ENCODE measurements around the gene ANTKMT. TPM values are rescaled to one million over a fixed set of nuclear protein-coding genes. Genes with fewer than 3 reads are reported as not detected.

Gene ANTKMT
- total and polyA plus RNA-seq, 2 of the 8 experiments (the other 6 are each of a cell fraction or from before 2014, with no cell fraction given), result 26.5 to 26.6 TPM

- no peak overlapping the region for H3K18ac ChIP-seq (ENCODE audit: extremely low read depth, low read length)
Observed at GRCh38 chr16:672851-673250, 48.1 kb upstream of the ANTKMT start.

More at GRCh38 chr16:672851-673250, 48.1 kb upstream of the ANTKMT start:
- peaks cover 12% of the 10 kb centered on the region for H3K23me2 ChIP-seq (ENCODE audit: low read depth, low read length)
- DNase-seq (ENCODE audit: low read depth in 1 of 2, low spot score in 2 of 2) (no peak), FAIRE-seq (no peak)
- H2BK5ac ChIP-seq (ENCODE audit: low read depth, low read length), result no peak overlapping the region
- H2BK12ac ChIP-seq (ENCODE audit: low read depth, low read length), result no peak overlapping the region
- H3K4me2 ChIP-seq (ENCODE audit: insufficient read depth in 1 of 2, low read depth in 2 of 2, low read length in 2 of 2), result no peak overlapping the region
- no peak overlapping the region for H2AK5ac ChIP-seq (ENCODE audit: low read depth, low read length)
- CTCF ChIA-PET (ENCODE audit: partially characterized antibody), result interaction anchor here (1.0 to 12.0 kb wide), 5 partner anchors 12 to 280 kb away, joined by 3 to 75 read pairs (median 5); partner anchors contain the start of genes CIAO3 and WDR24
- H3K27ac ChIP-seq (ENCODE audit: low read depth, low read length), result no peak overlapping the region
- POLR2A ChIA-PET (ENCODE audit: partially characterized antibody), result interaction anchor here (0.7 to 17.4 kb wide), 7 partner anchors 5 to 44 kb away, joined by 3 to 214 read pairs (median 4); partner anchors contain the start of genes JMJD8, RHBDL1, RHOT2 and STUB1
- peaks cover 14 to 44% (median 33%) of the 10 kb centered on the region in 4 experiments for H3K36me3 ChIP-seq (ENCODE audit: control insufficient read depth in 2 of 4, insufficient read depth in 4 of 4, low read length in 3 of 4)
- H4K5ac ChIP-seq (ENCODE audit: insufficient read length, low read depth, low read length), result no peak overlapping the region
- no peak overlapping the region for H3K4me3 ChIP-seq (ENCODE audit: extremely low read depth in 1 of 4, insufficient read depth in 2 of 4, low read depth in 3 of 4, low read length in 4 of 4)
- no peak for TF ChIP-seq GTF2F1 (IDR thresholded peaks at IDR 0.05; ENCODE audit: borderline replicate concordance, low read depth, low read length)
- H2BK15ac ChIP-seq (ENCODE audit: low read length), result no peak overlapping the region
- no peak overlapping the region for H3K23ac ChIP-seq (ENCODE audit: insufficient read length)
- no peak overlapping the region for H3K9ac ChIP-seq (replicated peaks in 1 of 4; ENCODE audit: extremely low read depth in 1 of 4, low read depth in 3 of 4, low read length in 3 of 4)
- no peak overlapping the region for H3K56ac ChIP-seq (replicated peaks; ENCODE audit: insufficient read length, low read depth, low read length)
- no peak overlapping the region for H3K14ac ChIP-seq (ENCODE audit: insufficient read length)
- no peak overlapping the region for H3K4ac ChIP-seq (replicated peaks; ENCODE audit: insufficient read length, low read depth, low read length)
- H3K27me3 ChIP-seq (replicated peaks in 1 of 4; ENCODE audit: control insufficient read depth in 3 of 4, extremely low read depth in 1 of 4, insufficient read depth in 3 of 4, low read length in 3 of 4), result peaks cover 0 to 2% (median 0%) of the 10 kb centered on the region in 4 experiments; a peak in 2 of 7 replicates
- no peak overlapping the region for H4K8ac ChIP-seq (ENCODE audit: extremely low read depth, insufficient read depth, low read length)
- peaks cover 0 to 13% of the 10 kb centered on the region in 2 experiments; a peak in 1 of 4 replicates for H3K79me2 ChIP-seq (ENCODE audit: control insufficient read depth in 1 of 2, insufficient read depth in 2 of 2, low read length in 2 of 2)
- no peak overlapping the region for H2BK120ac ChIP-seq (replicated peaks; ENCODE audit: low read depth, low read length)
- peaks cover 13% of the 10 kb centered on the region for H3K79me1 ChIP-seq (ENCODE audit: low read depth, low read length)
- 95% methylated on average over 21 of the region's 21 CpGs; no CpG with 5 or more reads in 1 of the 2 experiments for WGBS, 2 experiments (ENCODE audit: extremely low coverage in 1 of 2, insufficient coverage in 1 of 2, insufficient read length in 1 of 2, insufficient replicate concordance in 2 of 2, low coverage in 1 of 2, low lambda C conversion rate in 2 of 2, missing lambda C conversion rate in 1 of 2)
- H2AFZ ChIP-seq (ENCODE audit: low read length), result no peak overlapping the region
- H2BK20ac ChIP-seq (ENCODE audit: low read length), result no peak overlapping the region
- H4K20me1 ChIP-seq (replicated peaks in 1 of 2; ENCODE audit: control insufficient read depth in 1 of 2, insufficient read depth in 2 of 2, low read length in 2 of 2), result peaks cover 5 to 27% of the 10 kb centered on the region in 2 experiments
- peaks cover 0 to 29% (median 25%) of the 10 kb centered on the region in 4 experiments; a peak in 6 of 7 replicates for H3K4me1 ChIP-seq (replicated peaks in 1 of 4; ENCODE audit: control insufficient read depth in 3 of 4, insufficient read depth in 4 of 4, low read length in 3 of 4)
- H3K9me3 ChIP-seq (ENCODE audit: insufficient read depth in 2 of 2, low read depth in 1 of 2, low read length in 1 of 2), result no peaks in the 10 kb centered on the region
- H4K91ac ChIP-seq (replicated peaks; ENCODE audit: insufficient read length, low read length), result no peak overlapping the region
